HepG2 (cell line): Measurements from ENCODE around the gene NUTF2.

Experiments used
- CEBPB ChIP-seq: IDR thresholded peaks from 2 replicates; pipeline ENCODE4 v1.6.1; 2011; ENCODE audit warnings: low read depth, low read length, improper control_type of control experiment, borderline replicate concordance
- EZH2 ChIP-seq: conservative IDR thresholded peaks from 2 replicates; pipeline ENCODE4 v1.6.1; 2012; ENCODE audit warnings: mild to moderate bottlenecking, low read depth, low read length, moderate library complexity
- KDM2A ChIP-seq: sonication (generic); formaldehyde crosslinking; IDR thresholded peaks from 2 replicates; pipeline ENCODE4 v1.4.0; 2020; ENCODE audit warnings: low read depth, missing genetic modification reagents, borderline replicate concordance
- MIER2 ChIP-seq: IDR thresholded peaks from 2 replicates; pipeline ENCODE4 v1.6.1; 2016; ENCODE audit warnings: missing biosample characterization, missing genetic modification reagents
- POLR2A ChIP-seq, 2 experiments: IDR thresholded peaks; 2 replicates each; pipeline ENCODE4 v1.6.1; 2011; ENCODE audit warnings: low read depth in 2 of 2, low read length in 2 of 2, mild to moderate bottlenecking in 1 of 2, moderate library complexity in 1 of 2; ENCODE audit not compliant: insufficient read depth in 1 of 2
- POLR2AphosphoS5 ChIP-seq: IDR thresholded peaks from 2 replicates; pipeline ENCODE4 v1.6.1; 2012; ENCODE audit warnings: low read depth, low read length
- SMC3 ChIP-seq: IDR thresholded peaks from 2 replicates; pipeline ENCODE4 v1.6.1; 2011; ENCODE audit warnings: low read length, improper control_type of control experiment
- SNAI1 ChIP-seq: sonication (generic); formaldehyde crosslinking; IDR thresholded peaks from 2 replicates; pipeline ENCODE4 v1.5.0; 2020; ENCODE audit warnings: mild to moderate bottlenecking, missing genetic modification reagents, borderline replicate concordance
- TEAD2 ChIP-seq: sonication (generic); formaldehyde crosslinking; IDR thresholded peaks from 2 replicates; pipeline ENCODE4 v1.9.0; 2021; ENCODE audit warnings: missing genetic modification reagents
- ZFP36 ChIP-seq: fragments of 150-350 bp; IDR thresholded peaks from 2 replicates; pipeline ENCODE4 v1.6.1; 2018; ENCODE audit warnings: borderline replicate concordance, low read length, low read depth; ENCODE audit not compliant: partially characterized antibody
- ZSCAN29 ChIP-seq: sonication (generic); formaldehyde crosslinking; conservative IDR thresholded peaks from 2 replicates; pipeline ENCODE4 v1.4.0; 2020; ENCODE audit warnings: mild to moderate bottlenecking, missing genetic modification reagents
- TF ChIP-seq, protein P1 (sequence below): sonication (generic); formaldehyde crosslinking; IDR thresholded peaks from 2 replicates; pipeline ENCODE4 v1.4.0; 2020; ENCODE audit warnings: missing genetic modification reagents
- TF ChIP-seq, protein P2 (sequence below): sonication (generic); formaldehyde crosslinking; IDR thresholded peaks from 2 replicates; pipeline ENCODE4 v1.5.0; 2020; ENCODE audit warnings: mild to moderate bottlenecking, missing genetic modification reagents
- TF ChIP-seq, protein P3 (sequence below), 2 experiments: sonication (generic) in 1 of 2; formaldehyde crosslinking in 1 of 2; IDR thresholded peaks; 2 replicates each; pipeline versions ENCODE4 v1.5.1 to v1.6.1; 2011 to 2020; ENCODE audit warnings: borderline replicate concordance in 1 of 2, low read depth in 1 of 2, low read length in 1 of 2, mild to moderate bottlenecking in 1 of 2, missing genetic modification reagents in 1 of 2, moderate library complexity in 1 of 2

DNA sequence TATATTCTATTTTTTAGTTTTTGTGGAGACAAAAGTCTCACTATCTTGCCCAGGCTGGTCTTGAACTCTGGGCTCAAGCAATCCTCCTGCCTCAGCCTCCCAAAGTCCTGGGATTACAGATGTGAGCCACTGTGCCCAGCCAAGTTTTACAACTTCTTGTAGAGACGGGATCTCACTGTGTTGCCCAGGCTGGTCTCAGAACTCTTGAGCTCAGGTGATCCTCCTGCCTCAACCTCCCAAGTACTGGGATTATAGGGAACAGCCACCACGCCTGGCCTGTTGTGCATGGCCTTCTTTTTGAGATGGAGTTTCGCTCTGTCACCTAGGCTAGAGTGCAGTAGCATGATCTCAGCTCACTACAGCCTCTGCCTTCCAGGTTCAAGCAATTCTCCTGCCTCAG lies 6.9 kb downstream of the NUTF2 start:
- TF ChIP-seq EZH2 (no peak), MIER2 (no peak), POLR2A (IDR thresholded peaks at IDR 0.05; ENCODE audit: insufficient read depth in 1 of 2, low read depth in 2 of 2, low read length in 2 of 2) (no peak), ZSCAN29 (CRISPR knock-in tag) (no peak), CEBPB (no peak), SNAI1 (CRISPR knock-in tag) (no peak), KDM2A (CRISPR knock-in tag) (no peak), SMC3 (no peak), ZFP36 (no peak), TEAD2 (CRISPR knock-in tag) (no peak), POLR2AphosphoS5 (no peak)
- TF ChIP-seq, protein P1, sequence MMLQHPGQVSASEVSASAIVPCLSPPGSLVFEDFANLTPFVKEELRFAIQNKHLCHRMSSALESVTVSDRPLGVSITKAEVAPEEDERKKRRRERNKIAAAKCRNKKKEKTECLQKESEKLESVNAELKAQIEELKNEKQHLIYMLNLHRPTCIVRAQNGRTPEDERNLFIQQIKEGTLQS (CRISPR knock-in tag): no peak
- TF ChIP-seq, protein P2, sequence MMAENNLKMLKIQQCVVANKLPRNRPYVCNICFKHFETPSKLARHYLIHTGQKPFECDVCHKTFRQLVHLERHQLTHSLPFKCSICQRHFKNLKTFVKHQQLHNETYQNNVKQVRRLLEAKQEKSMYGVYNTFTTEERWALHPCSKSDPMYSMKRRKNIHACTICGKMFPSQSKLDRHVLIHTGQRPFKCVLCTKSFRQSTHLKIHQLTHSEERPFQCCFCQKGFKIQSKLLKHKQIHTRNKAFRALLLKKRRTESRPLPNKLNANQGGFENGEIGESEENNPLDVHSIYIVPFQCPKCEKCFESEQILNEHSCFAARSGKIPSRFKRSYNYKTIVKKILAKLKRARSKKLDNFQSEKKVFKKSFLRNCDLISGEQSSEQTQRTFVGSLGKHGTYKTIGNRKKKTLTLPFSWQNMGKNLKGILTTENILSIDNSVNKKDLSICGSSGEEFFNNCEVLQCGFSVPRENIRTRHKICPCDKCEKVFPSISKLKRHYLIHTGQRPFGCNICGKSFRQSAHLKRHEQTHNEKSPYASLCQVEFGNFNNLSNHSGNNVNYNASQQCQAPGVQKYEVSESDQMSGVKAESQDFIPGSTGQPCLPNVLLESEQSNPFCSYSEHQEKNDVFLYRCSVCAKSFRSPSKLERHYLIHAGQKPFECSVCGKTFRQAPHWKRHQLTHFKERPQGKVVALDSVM (CRISPR knock-in tag): no peak
- TF ChIP-seq, protein P3, sequence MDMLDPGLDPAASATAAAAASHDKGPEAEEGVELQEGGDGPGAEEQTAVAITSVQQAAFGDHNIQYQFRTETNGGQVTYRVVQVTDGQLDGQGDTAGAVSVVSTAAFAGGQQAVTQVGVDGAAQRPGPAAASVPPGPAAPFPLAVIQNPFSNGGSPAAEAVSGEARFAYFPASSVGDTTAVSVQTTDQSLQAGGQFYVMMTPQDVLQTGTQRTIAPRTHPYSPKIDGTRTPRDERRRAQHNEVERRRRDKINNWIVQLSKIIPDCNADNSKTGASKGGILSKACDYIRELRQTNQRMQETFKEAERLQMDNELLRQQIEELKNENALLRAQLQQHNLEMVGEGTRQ (IDR thresholded peaks at IDR 0.05; ENCODE audit: low read depth, low read length): no peak
- TF ChIP-seq, protein P3 (CRISPR knock-in tag; IDR thresholded peaks at IDR 0.05; ENCODE audit: borderline replicate concordance): no peak
